ENCODE data around the gene ELOVL7. TPM values are rescaled to one million over a fixed set of nuclear protein-coding genes. Genes with fewer than 3 reads are reported as not detected.

Gene ELOVL7
- total RNA-seq, 1 donor from 2014 or later: 0.34 TPM

- DNase-seq (ENCODE audit: low spot score): no peak
- Mint-ChIP-seq H3K36me3 (ENCODE audit: low read depth) (no peaks in the 10 kb centered on the region), H3K27me3 (ENCODE audit: insufficient read depth) (peaks cover 12% of the 10 kb centered on the region), H3K27ac (no peak overlapping the region), H3K4me3 (no peak overlapping the region), H3K4me1 (ENCODE audit: low read depth) (no peaks in the 10 kb centered on the region), H3K9me3 (no peaks in the 10 kb centered on the region)
- intact Hi-C loops (cut with micrococcal nuclease): no loop called here
Observed at GRCh38 chr5:60852317-60852716, 8.2 kb upstream of the ELOVL7 start.

- intact Hi-C loops (cut with micrococcal nuclease): no loop called here
- DNase-seq (ENCODE audit: low spot score): no peak
- Mint-ChIP-seq H3K9me3 (no peaks in the 10 kb centered on the region), H3K4me3 (no peak overlapping the region), H3K36me3 (ENCODE audit: low read depth) (no peaks in the 10 kb centered on the region), H3K4me1 (ENCODE audit: low read depth) (no peaks in the 10 kb centered on the region), H3K27ac (no peak overlapping the region), H3K27me3 (ENCODE audit: insufficient read depth) (peaks cover 15% of the 10 kb centered on the region)
Observed at GRCh38 chr5:60851626-60852025, 7.6 kb upstream of the ELOVL7 start.

- H3K9me3 Mint-ChIP-seq: no peaks in the 10 kb centered on the region
- no peaks in the 10 kb centered on the region for H3K36me3 Mint-ChIP-seq (ENCODE audit: low read depth)
- H3K27ac Mint-ChIP-seq: no peak overlapping the region
- H3K4me3 Mint-ChIP-seq: no peak overlapping the region
- intact Hi-C loops (cut with micrococcal nuclease): loop anchor here (10.0 kb wide), 1 partner anchor 439 kb away; no protein-coding TSS in a partner anchor
- DNase-seq (ENCODE audit: low spot score): no peak
- peaks cover 12% of the 10 kb centered on the region for H3K4me1 Mint-ChIP-seq (ENCODE audit: low read depth)
- H3K27me3 Mint-ChIP-seq (ENCODE audit: insufficient read depth): peaks cover 53% of the 10 kb centered on the region
Observed at GRCh38 chr5:60846298-60846697, 2.2 kb upstream of the ELOVL7 start.

- no peaks in the 10 kb centered on the region for H3K36me3 Mint-ChIP-seq (ENCODE audit: low read depth)
- DNase-seq (ENCODE audit: low spot score): no peak
- H3K4me1 Mint-ChIP-seq (ENCODE audit: low read depth): peaks cover 12% of the 10 kb centered on the region
- no peaks in the 10 kb centered on the region for H3K9me3 Mint-ChIP-seq
- intact Hi-C loops (cut with micrococcal nuclease): loop anchor here (5.0 to 10.0 kb wide), 2 partner anchors 166 to 441 kb away; no protein-coding TSS in a partner anchor
- H3K27me3 Mint-ChIP-seq (ENCODE audit: insufficient read depth): peaks cover 64% of the 10 kb centered on the region
- no peak overlapping the region for H3K27ac Mint-ChIP-seq
- H3K4me3 Mint-ChIP-seq: peak overlapping the region; percentile 84
Observed at GRCh38 chr5:60843386-60843935, 608 bp downstream of the ELOVL7 start.

- no peak overlapping the region for H3K27ac Mint-ChIP-seq
Observed at GRCh38 chr5:60842871-60843385, 1.1 kb downstream of the ELOVL7 start.

GRCh38 chr5:60841361-60841760 is 2.7 kb downstream of the ELOVL7 start:
- no peak for DNase-seq (ENCODE audit: low spot score)
- no peaks in the 10 kb centered on the region for H3K9me3 Mint-ChIP-seq
- H3K27ac Mint-ChIP-seq: no peak overlapping the region
- no peaks in the 10 kb centered on the region for H3K36me3 Mint-ChIP-seq (ENCODE audit: low read depth)
- peaks cover 12% of the 10 kb centered on the region for H3K4me1 Mint-ChIP-seq (ENCODE audit: low read depth)
- H3K4me3 Mint-ChIP-seq: no peak overlapping the region
- H3K27me3 Mint-ChIP-seq (ENCODE audit: insufficient read depth): peaks cover 54% of the 10 kb centered on the region
- intact Hi-C loops (cut with micrococcal nuclease): loop anchor here (5.0 to 10.0 kb wide), 2 partner anchors 164 to 443 kb away; no protein-coding TSS in a partner anchor

More at GRCh38 chr5:60842871-60843385, 1.1 kb downstream of the ELOVL7 start:
- peaks cover 12% of the 10 kb centered on the region for H3K4me1 Mint-ChIP-seq (ENCODE audit: low read depth)
- H3K27me3 Mint-ChIP-seq (ENCODE audit: insufficient read depth): peaks cover 63% of the 10 kb centered on the region
- H3K36me3 Mint-ChIP-seq (ENCODE audit: low read depth): no peaks in the 10 kb centered on the region
- intact Hi-C loops (cut with micrococcal nuclease): loop anchor here (5.0 to 10.0 kb wide), 2 partner anchors 166 to 442 kb away; no protein-coding TSS in a partner anchor
- no peaks in the 10 kb centered on the region for H3K9me3 Mint-ChIP-seq
- peak overlapping the region; percentile 84 for H3K4me3 Mint-ChIP-seq
- DNase-seq (ENCODE audit: low spot score): no peak

- H3K4me3 Mint-ChIP-seq: no peak overlapping the region
- no peak overlapping the region for H3K27ac Mint-ChIP-seq
- H3K9me3 Mint-ChIP-seq: no peaks in the 10 kb centered on the region
- H3K27me3 Mint-ChIP-seq (ENCODE audit: insufficient read depth): peaks cover 16% of the 10 kb centered on the region
- H3K36me3 Mint-ChIP-seq (ENCODE audit: low read depth): no peaks in the 10 kb centered on the region
- intact Hi-C loops (cut with micrococcal nuclease): no loop called here
- DNase-seq (ENCODE audit: low spot score): no peak
- no peaks in the 10 kb centered on the region for H3K4me1 Mint-ChIP-seq (ENCODE audit: low read depth)
Observed at GRCh38 chr5:60836131-60836530, 7.9 kb downstream of the ELOVL7 start.

- H3K27ac Mint-ChIP-seq: no peak overlapping the region
- H3K36me3 Mint-ChIP-seq (ENCODE audit: low read depth): no peaks in the 10 kb centered on the region
- no peaks in the 10 kb centered on the region for H3K9me3 Mint-ChIP-seq
- H3K27me3 Mint-ChIP-seq (ENCODE audit: insufficient read depth): peaks cover 16% of the 10 kb centered on the region
- peaks cover 4% of the 10 kb centered on the region for H3K4me1 Mint-ChIP-seq (ENCODE audit: low read depth)
- no peak overlapping the region for H3K4me3 Mint-ChIP-seq
- intact Hi-C loops (cut with micrococcal nuclease): no loop called here
- DNase-seq (ENCODE audit: low spot score): no peak
Observed at GRCh38 chr5:60835554-60835953, 8.5 kb downstream of the ELOVL7 start.

- Mint-ChIP-seq H3K4me3 (no peak overlapping the region), H3K36me3 (ENCODE audit: low read depth) (no peaks in the 10 kb centered on the region), H3K9me3 (no peaks in the 10 kb centered on the region), H3K27me3 (ENCODE audit: insufficient read depth) (peaks cover 2% of the 10 kb centered on the region), H3K4me1 (ENCODE audit: low read depth) (peaks cover 16% of the 10 kb centered on the region), H3K27ac (no peak overlapping the region)
- intact Hi-C loops (cut with micrococcal nuclease): no loop called here
- no peak for DNase-seq (ENCODE audit: low spot score)
Observed at GRCh38 chr5:60833520-60833919, 10.5 kb downstream of the ELOVL7 start.

- peaks cover 31% of the 10 kb centered on the region for H3K4me1 Mint-ChIP-seq (ENCODE audit: low read depth)
- intact Hi-C loops (cut with micrococcal nuclease): loop anchor here (2.0 kb wide), 1 partner anchor 14 kb away; the partner anchor contains the start of gene ELOVL7
- no peak overlapping the region for H3K4me3 Mint-ChIP-seq
- H3K36me3 Mint-ChIP-seq (ENCODE audit: low read depth): no peaks in the 10 kb centered on the region
- no peaks in the 10 kb centered on the region for H3K27me3 Mint-ChIP-seq (ENCODE audit: insufficient read depth)
- no peak for DNase-seq (ENCODE audit: low spot score)
- no peak overlapping the region for H3K27ac Mint-ChIP-seq
- H3K9me3 Mint-ChIP-seq: no peaks in the 10 kb centered on the region
Observed at GRCh38 chr5:60830581-60831127, 13.4 kb downstream of the ELOVL7 start.

- no peak for DNase-seq (ENCODE audit: low spot score)
- Mint-ChIP-seq H3K36me3 (ENCODE audit: low read depth) (no peaks in the 10 kb centered on the region), H3K9me3 (no peaks in the 10 kb centered on the region), H3K27me3 (ENCODE audit: insufficient read depth) (no peaks in the 10 kb centered on the region), H3K4me3 (no peak overlapping the region), H3K27ac (peak overlapping the region; percentile 9), H3K4me1 (ENCODE audit: low read depth) (peaks cover 31% of the 10 kb centered on the region)
- intact Hi-C loops (cut with micrococcal nuclease): loop anchor here (2.0 to 10.0 kb wide), 3 partner anchors 15 to 575 kb away; partner anchors contain the start of gene ELOVL7
Observed at GRCh38 chr5:60829490-60830266, 14.4 kb downstream of the ELOVL7 start.

GRCh38 chr5:60827201-60827600 is 16.9 kb downstream of the ELOVL7 start:
- peaks cover 31% of the 10 kb centered on the region for H3K4me1 Mint-ChIP-seq (ENCODE audit: low read depth)
- no peaks in the 10 kb centered on the region for H3K36me3 Mint-ChIP-seq (ENCODE audit: low read depth)
- no peak overlapping the region for H3K4me3 Mint-ChIP-seq
- intact Hi-C loops (cut with micrococcal nuclease): loop anchor here (5.0 to 10.0 kb wide), 2 partner anchors 130 to 578 kb away; no protein-coding TSS in a partner anchor
- no peaks in the 10 kb centered on the region for H3K9me3 Mint-ChIP-seq
- no peak for DNase-seq (ENCODE audit: low spot score)
- no peaks in the 10 kb centered on the region for H3K27me3 Mint-ChIP-seq (ENCODE audit: insufficient read depth)
- no peak overlapping the region for H3K27ac Mint-ChIP-seq

- Mint-ChIP-seq H3K27me3 (ENCODE audit: insufficient read depth) (no peaks in the 10 kb centered on the region), H3K9me3 (no peaks in the 10 kb centered on the region), H3K36me3 (ENCODE audit: low read depth) (no peaks in the 10 kb centered on the region), H3K4me1 (ENCODE audit: low read depth) (peaks cover 31% of the 10 kb centered on the region), H3K4me3 (no peak overlapping the region), H3K27ac (no peak overlapping the region)
- intact Hi-C loops (cut with micrococcal nuclease): loop anchor here (5.0 to 10.0 kb wide), 2 partner anchors 129 to 578 kb away; no protein-coding TSS in a partner anchor
- DNase-seq (ENCODE audit: low spot score): no peak
Observed at GRCh38 chr5:60826653-60827052, 17.4 kb downstream of the ELOVL7 start.

Measured in activated T-helper 1 cell treated with anti-CD3 and anti-CD28 coated beads, Interleukin-12 subunit alpha, Interleukin-12 subunit beta, Interleukin-2, Interleukin-4 antibody, amounts not matched to agents 30 ng/mL and 10 ng/mL and 1 ng/mL, durations not matched to agents 14 hours and 24 hours and 36 hours (primary cell).